Measurements from ENCODE around the gene SRA1. TPM values are rescaled to one million over a fixed set of nuclear protein-coding genes. Genes with fewer than 3 reads are reported as not detected.

SRA1 gene
- total and polyA plus RNA-seq, 9 of the 15 experiments (the other 6 are each of a cell fraction or from before 2014, with no cell fraction given) = 24.1 to 47.4 (median 41.3) TPM

DNA sequence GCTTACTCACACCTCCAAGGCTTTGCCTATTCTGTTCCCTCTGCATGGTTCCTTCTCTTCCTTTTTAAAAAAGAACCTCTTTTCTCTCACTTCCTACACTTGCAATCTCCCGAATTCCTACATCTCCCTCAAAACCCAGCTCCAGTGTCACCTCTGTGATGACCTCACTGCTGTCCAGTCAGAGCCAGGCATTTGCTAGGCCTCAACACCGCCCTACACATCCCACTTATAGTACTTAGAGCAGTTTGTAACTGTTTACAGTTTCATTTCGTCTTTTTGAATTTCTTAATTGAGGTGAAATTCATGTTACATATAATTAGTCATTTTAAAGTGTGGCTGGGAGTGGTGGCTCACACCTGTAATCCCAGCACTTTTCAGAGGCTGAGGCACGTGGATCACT lies 44.9 kb upstream of the SRA1 start:
- no peaks in the 10 kb centered on the region for H3K9me3 ChIP-seq (replicated peaks; ENCODE audit: control insufficient read depth, insufficient read depth, low read depth, low read length)
- H3K79me2 ChIP-seq (ENCODE audit: control insufficient read depth, insufficient read depth, low read length) = no peaks in the 10 kb centered on the region
- no peaks in the 10 kb centered on the region for H4K20me1 ChIP-seq (replicated peaks; ENCODE audit: control insufficient read depth, insufficient read depth, low read length)
- H3K9me1 ChIP-seq (ENCODE audit: control insufficient read depth, insufficient read depth, low read length) = no peaks in the 10 kb centered on the region
- no peak overlapping the region for H3K9ac ChIP-seq (ENCODE audit: insufficient read depth in 1 of 2, low read depth in 2 of 2, low read length in 2 of 2)
- H3K27me3 ChIP-seq (ENCODE audit: control insufficient read depth in 2 of 2, insufficient read depth in 2 of 2, low read length in 2 of 2) = no peaks in the 10 kb centered on the region
- ATAC-seq = no peak
- no peak for DNase-seq (ENCODE audit: extremely low read depth in 1 of 4, low spot score in 3 of 4)
- POLR2A ChIA-PET = interaction anchor here (0.6 to 1.0 kb wide), 2 partner anchors 35 to 38 kb away, joined by 3 read pairs; partner anchors contain the start of gene APBB3
- in situ Hi-C loops (cut with MboI) (no loop called here), intact Hi-C loops (cut with micrococcal nuclease) (no loop called here)
- no peak for FAIRE-seq
- H2AFZ ChIP-seq (ENCODE audit: low read depth, low read length) = no peak overlapping the region
- 27% methylated on average over 4 of the region's 4 CpGs for WGBS (ENCODE audit: insufficient coverage, low coverage, missing lambda C conversion rate)
- H3K4me2 ChIP-seq (ENCODE audit: insufficient read depth, low read length) = no peak overlapping the region
- TF ChIP-seq, protein P1, sequence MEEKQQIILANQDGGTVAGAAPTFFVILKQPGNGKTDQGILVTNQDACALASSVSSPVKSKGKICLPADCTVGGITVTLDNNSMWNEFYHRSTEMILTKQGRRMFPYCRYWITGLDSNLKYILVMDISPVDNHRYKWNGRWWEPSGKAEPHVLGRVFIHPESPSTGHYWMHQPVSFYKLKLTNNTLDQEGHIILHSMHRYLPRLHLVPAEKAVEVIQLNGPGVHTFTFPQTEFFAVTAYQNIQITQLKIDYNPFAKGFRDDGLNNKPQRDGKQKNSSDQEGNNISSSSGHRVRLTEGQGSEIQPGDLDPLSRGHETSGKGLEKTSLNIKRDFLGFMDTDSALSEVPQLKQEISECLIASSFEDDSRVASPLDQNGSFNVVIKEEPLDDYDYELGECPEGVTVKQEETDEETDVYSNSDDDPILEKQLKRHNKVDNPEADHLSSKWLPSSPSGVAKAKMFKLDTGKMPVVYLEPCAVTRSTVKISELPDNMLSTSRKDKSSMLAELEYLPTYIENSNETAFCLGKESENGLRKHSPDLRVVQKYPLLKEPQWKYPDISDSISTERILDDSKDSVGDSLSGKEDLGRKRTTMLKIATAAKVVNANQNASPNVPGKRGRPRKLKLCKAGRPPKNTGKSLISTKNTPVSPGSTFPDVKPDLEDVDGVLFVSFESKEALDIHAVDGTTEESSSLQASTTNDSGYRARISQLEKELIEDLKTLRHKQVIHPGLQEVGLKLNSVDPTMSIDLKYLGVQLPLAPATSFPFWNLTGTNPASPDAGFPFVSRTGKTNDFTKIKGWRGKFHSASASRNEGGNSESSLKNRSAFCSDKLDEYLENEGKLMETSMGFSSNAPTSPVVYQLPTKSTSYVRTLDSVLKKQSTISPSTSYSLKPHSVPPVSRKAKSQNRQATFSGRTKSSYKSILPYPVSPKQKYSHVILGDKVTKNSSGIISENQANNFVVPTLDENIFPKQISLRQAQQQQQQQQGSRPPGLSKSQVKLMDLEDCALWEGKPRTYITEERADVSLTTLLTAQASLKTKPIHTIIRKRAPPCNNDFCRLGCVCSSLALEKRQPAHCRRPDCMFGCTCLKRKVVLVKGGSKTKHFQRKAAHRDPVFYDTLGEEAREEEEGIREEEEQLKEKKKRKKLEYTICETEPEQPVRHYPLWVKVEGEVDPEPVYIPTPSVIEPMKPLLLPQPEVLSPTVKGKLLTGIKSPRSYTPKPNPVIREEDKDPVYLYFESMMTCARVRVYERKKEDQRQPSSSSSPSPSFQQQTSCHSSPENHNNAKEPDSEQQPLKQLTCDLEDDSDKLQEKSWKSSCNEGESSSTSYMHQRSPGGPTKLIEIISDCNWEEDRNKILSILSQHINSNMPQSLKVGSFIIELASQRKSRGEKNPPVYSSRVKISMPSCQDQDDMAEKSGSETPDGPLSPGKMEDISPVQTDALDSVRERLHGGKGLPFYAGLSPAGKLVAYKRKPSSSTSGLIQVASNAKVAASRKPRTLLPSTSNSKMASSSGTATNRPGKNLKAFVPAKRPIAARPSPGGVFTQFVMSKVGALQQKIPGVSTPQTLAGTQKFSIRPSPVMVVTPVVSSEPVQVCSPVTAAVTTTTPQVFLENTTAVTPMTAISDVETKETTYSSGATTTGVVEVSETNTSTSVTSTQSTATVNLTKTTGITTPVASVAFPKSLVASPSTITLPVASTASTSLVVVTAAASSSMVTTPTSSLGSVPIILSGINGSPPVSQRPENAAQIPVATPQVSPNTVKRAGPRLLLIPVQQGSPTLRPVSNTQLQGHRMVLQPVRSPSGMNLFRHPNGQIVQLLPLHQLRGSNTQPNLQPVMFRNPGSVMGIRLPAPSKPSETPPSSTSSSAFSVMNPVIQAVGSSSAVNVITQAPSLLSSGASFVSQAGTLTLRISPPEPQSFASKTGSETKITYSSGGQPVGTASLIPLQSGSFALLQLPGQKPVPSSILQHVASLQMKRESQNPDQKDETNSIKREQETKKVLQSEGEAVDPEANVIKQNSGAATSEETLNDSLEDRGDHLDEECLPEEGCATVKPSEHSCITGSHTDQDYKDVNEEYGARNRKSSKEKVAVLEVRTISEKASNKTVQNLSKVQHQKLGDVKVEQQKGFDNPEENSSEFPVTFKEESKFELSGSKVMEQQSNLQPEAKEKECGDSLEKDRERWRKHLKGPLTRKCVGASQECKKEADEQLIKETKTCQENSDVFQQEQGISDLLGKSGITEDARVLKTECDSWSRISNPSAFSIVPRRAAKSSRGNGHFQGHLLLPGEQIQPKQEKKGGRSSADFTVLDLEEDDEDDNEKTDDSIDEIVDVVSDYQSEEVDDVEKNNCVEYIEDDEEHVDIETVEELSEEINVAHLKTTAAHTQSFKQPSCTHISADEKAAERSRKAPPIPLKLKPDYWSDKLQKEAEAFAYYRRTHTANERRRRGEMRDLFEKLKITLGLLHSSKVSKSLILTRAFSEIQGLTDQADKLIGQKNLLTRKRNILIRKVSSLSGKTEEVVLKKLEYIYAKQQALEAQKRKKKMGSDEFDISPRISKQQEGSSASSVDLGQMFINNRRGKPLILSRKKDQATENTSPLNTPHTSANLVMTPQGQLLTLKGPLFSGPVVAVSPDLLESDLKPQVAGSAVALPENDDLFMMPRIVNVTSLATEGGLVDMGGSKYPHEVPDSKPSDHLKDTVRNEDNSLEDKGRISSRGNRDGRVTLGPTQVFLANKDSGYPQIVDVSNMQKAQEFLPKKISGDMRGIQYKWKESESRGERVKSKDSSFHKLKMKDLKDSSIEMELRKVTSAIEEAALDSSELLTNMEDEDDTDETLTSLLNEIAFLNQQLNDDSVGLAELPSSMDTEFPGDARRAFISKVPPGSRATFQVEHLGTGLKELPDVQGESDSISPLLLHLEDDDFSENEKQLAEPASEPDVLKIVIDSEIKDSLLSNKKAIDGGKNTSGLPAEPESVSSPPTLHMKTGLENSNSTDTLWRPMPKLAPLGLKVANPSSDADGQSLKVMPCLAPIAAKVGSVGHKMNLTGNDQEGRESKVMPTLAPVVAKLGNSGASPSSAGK (IDR thresholded peaks at IDR 0.05) = peak; percentile 49; the same call in 1 of the 2 replicates
- peak; percentile 40; the same call in 1 of the 2 replicates for TF ChIP-seq L3MBTL2 (IDR thresholded peaks at IDR 0.05)
- no peak for TF ChIP-seq HDAC6 (IDR thresholded peaks at IDR 0.05; ENCODE audit: low read depth, low read length)
- no peak overlapping the region for H3K4me3 ChIP-seq
- H3K36me3 ChIP-seq (ENCODE audit: control insufficient read depth, insufficient read depth, low read length) = no peaks in the 10 kb centered on the region
- H3K27ac ChIP-seq (ENCODE audit: extremely low read depth, low read depth, low read length) = no peak overlapping the region
- no peaks in the 10 kb centered on the region for H3K4me1 ChIP-seq (replicated peaks in 1 of 2; ENCODE audit: control insufficient read depth in 2 of 2, insufficient read depth in 2 of 2, low read length in 2 of 2)
- BruUV-seq (replicated peaks) = no TSS peak
- CTCF ChIA-PET (ENCODE audit: low intra/inter-chr PET ratio) = no interaction called here
